AG09309 (cell line): Measurements from ENCODE around the gene RELB.

Experiments used
- DNase-seq: peaks from one replicate; pipeline ENCODE4 v3.0.0-alpha.2; 2010; ENCODE audit warnings: low read depth
- H3K4me3 ChIP-seq: 2 replicates; pipeline ENCODE4 v1.5.1; 2011; ENCODE audit warnings: mild to moderate bottlenecking, low read depth, low read length, moderate library complexity; ENCODE audit not compliant: control insufficient read depth
- CTCF ChIP-seq: IDR thresholded peaks from 2 replicates; pipeline ENCODE4 v1.5.1; 2011; ENCODE audit warnings: mild to moderate bottlenecking, low read depth, low read length, inconsistent platforms; ENCODE audit not compliant: insufficient read depth, control insufficient read depth; ENCODE audit errors: missing control alignments

Gene RELB

GRCh38 chr19:44958090-44958489 is 43.2 kb upstream of the RELB start:
- no peak for DNase-seq
- no peak for TF ChIP-seq CTCF
- no peak overlapping the region for H3K4me3 ChIP-seq

GRCh38 chr19:44959691-44960090 is 41.6 kb upstream of the RELB start:
- TF ChIP-seq CTCF = no peak
- H3K4me3 ChIP-seq = no peak overlapping the region
- no peak for DNase-seq

- no peak for DNase-seq
- H3K4me3 ChIP-seq = no peak overlapping the region
- no peak for TF ChIP-seq CTCF
These were observed 40.1 kb upstream of the RELB start for GRCh38 chr19:44960906-44961728.

- DNase-seq = no peak
- no peak for TF ChIP-seq CTCF
- no peak overlapping the region for H3K4me3 ChIP-seq
These were observed 39.4 kb upstream of the RELB start for GRCh38 chr19:44961821-44962220.

GRCh38 chr19:44968118-44968517 is 33.1 kb upstream of the RELB start:
- H3K4me3 ChIP-seq = no peak overlapping the region
- TF ChIP-seq CTCF = no peak
- DNase-seq = no peak

GRCh38 chr19:44968670-44969069 is 32.6 kb upstream of the RELB start:
- DNase-seq = no peak
- no peak for TF ChIP-seq CTCF
- no peak overlapping the region for H3K4me3 ChIP-seq
